CD8-positive, alpha-beta memory T cell (primary cell): Measurements from ENCODE around the gene CABP4. TPM values are rescaled to one million over a fixed set of nuclear protein-coding genes. Genes with fewer than 3 reads are reported as not detected.

Experiments used
- CTCF ChIA-PET: fragments of 350-600 bp; sonication (Branson Sonifier 250); formaldehyde crosslinking; loops from one replicate; lab custom pipeline; 2021; ENCODE audit warnings: antibody characterized with exemption; lab: Charles Lee
- POLR2A ChIA-PET: fragments of 350-600 bp; sonication (Branson Sonifier 250); formaldehyde crosslinking; loops from one replicate; lab custom pipeline; 2021; ENCODE audit warnings: antibody characterized with exemption; lab: Charles Lee
- DNase-seq, 5 donors: peaks; one replicate each; pipeline versions ENCODE4 v3.0.0 to v3.0.0-alpha.2; 2020 to 2022; ENCODE audit warnings: mixed read lengths in 1 of 5
- H3K27ac ChIP-seq: one replicate; pipeline ENCODE4 v1.7.0; 2013; ENCODE audit warnings: low read depth, mild to moderate bottlenecking, low read length, moderate library complexity
- H3K27me3 ChIP-seq: 2 replicates; pipeline ENCODE4 v1.7.0; 2013; ENCODE audit warnings: low read length, mild to moderate bottlenecking; ENCODE audit not compliant: insufficient read depth, poor library complexity, severe bottlenecking
- H3K36me3 ChIP-seq: 2 replicates; pipeline ENCODE4 v1.7.0; 2013; ENCODE audit warnings: mild to moderate bottlenecking, low read length, moderate library complexity; ENCODE audit not compliant: insufficient read depth
- H3K4me1 ChIP-seq: 2 replicates; pipeline ENCODE4 v1.7.0; 2013; ENCODE audit warnings: mild to moderate bottlenecking, low read length, moderate library complexity; ENCODE audit not compliant: insufficient read depth
- H3K4me3 ChIP-seq: 2 replicates; pipeline ENCODE4 v1.7.0; 2013; ENCODE audit warnings: mild to moderate bottlenecking, low read length
- H3K9me3 ChIP-seq: 2 replicates; pipeline ENCODE4 v1.7.0; 2013; ENCODE audit warnings: mild to moderate bottlenecking, low read length
- H3K27ac Mint-ChIP-seq, 8 donors: one replicate each; pipeline ENCODE4 v1.8.0; 2020 to 2021; ENCODE audit warnings: mixed read lengths in 8 of 8, mild to moderate bottlenecking in 6 of 8, inconsistent platforms in 3 of 8, moderate library complexity in 3 of 8
- H3K27me3 Mint-ChIP-seq, 2 donors: one replicate each; pipeline ENCODE4 v1.8.0; 2020 to 2021; ENCODE audit warnings: mixed read lengths in 2 of 2, mild to moderate bottlenecking in 1 of 2, moderate library complexity in 1 of 2
- H3K36me3 Mint-ChIP-seq, 3 donors: one replicate each; pipeline ENCODE4 v1.8.0; 2020 to 2021; ENCODE audit warnings: mixed read lengths in 3 of 3, inconsistent platforms in 1 of 3, mild to moderate bottlenecking in 1 of 3
- H3K4me1 Mint-ChIP-seq, 3 donors: one replicate each; pipeline ENCODE4 v1.8.0; 2020 to 2021; ENCODE audit warnings: mixed read lengths in 3 of 3, inconsistent platforms in 1 of 3, mild to moderate bottlenecking in 1 of 3
- H3K4me3 Mint-ChIP-seq, 7 donors: one replicate each; pipeline ENCODE4 v1.8.0; 2020 to 2021; ENCODE audit warnings: mixed read lengths in 7 of 7, mild to moderate bottlenecking in 6 of 7, moderate library complexity in 4 of 7, inconsistent platforms in 2 of 7
- H3K9me3 Mint-ChIP-seq, 5 donors: one replicate each; pipeline ENCODE4 v1.8.0; 2020 to 2022; ENCODE audit warnings: mixed read lengths in 5 of 5, mild to moderate bottlenecking in 3 of 5, moderate library complexity in 2 of 5, inconsistent platforms in 1 of 5
- polyA plus RNA-seq: library from polyadenylated mRNA; unstranded; fragments of 300-500 nt; fragmentation: Illumina TruSeq; gene quantifications from one replicate; pipeline ENCODE4 v1.2.3, GENCODE V29; 2021
- total RNA-seq, 2 experiments: library from RNA; stranded (reverse); gene quantifications; one replicate each; pipeline ENCODE4 v1.2.3, GENCODE V29; 2021

Gene CABP4
- total and polyA plus RNA-seq, 3 experiments from 2014 or later, result 0.28 to 0.36 (median 0.33) TPM

DNA sequence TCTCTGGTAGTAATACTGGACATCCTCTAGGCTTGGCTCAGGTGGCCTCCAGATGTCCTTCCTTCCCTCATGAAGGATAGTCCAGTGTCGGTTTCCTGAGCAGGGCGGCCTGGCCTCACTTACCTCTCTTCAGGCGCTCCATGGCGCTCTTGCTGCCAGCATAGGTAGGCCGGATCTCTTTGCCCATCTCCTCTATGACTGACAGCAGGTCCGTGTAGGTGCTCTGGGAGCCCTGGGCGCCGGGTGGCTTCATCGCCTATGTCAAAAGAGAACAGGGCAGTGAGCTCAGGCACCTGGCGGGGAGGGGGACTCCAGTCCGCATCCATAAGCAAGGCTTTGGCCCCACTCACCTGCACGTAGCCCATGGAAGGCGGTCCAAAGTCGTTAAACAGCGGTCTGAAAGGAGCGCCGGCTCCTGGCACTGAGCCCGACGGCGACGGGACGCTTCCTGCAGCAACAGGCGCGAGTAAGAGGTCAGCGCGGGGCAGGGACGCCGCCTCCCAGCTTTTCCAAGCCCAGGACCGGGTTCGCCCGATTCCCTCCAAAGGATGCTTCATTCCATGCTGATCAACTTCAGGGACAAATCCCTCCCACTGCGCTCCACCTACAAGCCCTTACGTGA is 52.2 kb downstream of the CABP4 start:
- peak overlapping the region; percentile 83 to 96 (median 91) for H3K4me3 Mint-ChIP-seq
- Histone ChIP-seq H3K4me1 (peaks cover 42% of the 10 kb centered on the region), H3K4me3 (peak overlapping the region; percentile 92), H3K9me3 (no peaks in the 10 kb centered on the region), H3K36me3 (no peaks in the 10 kb centered on the region), H3K27ac (peak overlapping the region; percentile 98), H3K27me3 (no peaks in the 10 kb centered on the region)
- H3K4me1 Mint-ChIP-seq, result peaks cover 37 to 57% (median 39%) of the 10 kb centered on the region in 3 donors
- ChIA-PET POLR2A (interaction anchor here (1.0 to 1.6 kb wide), 3 partner anchors 23 to 90 kb away, joined by 4 to 8 read pairs (median 5); partner anchors contain the start of gene PTPRCAP), CTCF (interaction anchor here (1.1 to 1.4 kb wide), 4 partner anchors 24 to 156 kb away, joined by 3 to 5 read pairs (median 4); partner anchors contain the start of gene AIP)
- H3K27ac Mint-ChIP-seq, result peak overlapping the region; percentile 88 to 99 (median 98)
- no peak for DNase-seq
- H3K9me3 Mint-ChIP-seq, result no peaks in the 10 kb centered on the region
- H3K36me3 Mint-ChIP-seq, result peaks cover 0 to 28% (median 3%) of the 10 kb centered on the region in 3 donors
- peaks cover 3 to 8% of the 10 kb centered on the region in 2 donors for H3K27me3 Mint-ChIP-seq

DNA sequence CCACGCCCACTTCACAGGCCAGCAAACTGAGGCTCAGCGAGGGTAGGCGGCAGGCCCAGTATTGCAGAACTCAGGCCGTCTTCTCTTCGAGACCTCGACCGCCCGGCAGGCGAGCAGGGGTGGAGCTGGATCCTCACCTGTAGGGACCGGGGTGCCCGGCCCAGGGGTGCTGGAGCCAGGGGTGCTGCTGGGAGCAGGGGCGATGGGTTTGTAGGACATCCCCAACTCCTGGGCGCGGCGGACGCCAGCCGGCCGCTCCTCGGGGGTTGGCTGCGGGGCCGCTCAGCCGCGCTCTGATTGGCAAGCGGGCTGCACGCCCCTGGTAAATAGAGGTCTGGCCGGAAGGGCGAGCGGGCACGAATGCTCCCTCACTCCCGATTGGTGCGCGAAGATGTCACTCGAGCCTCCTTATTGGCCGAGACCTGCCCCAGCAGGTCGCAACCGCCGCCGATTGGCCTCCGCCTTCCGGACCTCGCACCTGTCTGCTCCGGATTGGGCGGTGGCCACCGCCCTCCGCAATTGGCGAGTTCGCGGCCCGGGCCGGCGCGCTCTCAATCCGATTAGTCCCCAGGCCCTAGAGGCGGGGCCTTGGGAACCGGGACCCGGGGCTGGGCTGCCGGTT is 52.8 kb downstream of the CABP4 start, which contains the start of gene CDK2AP2:
Gene CDK2AP2, minus strand, starts transcription at position 299 of the 622 bp plus-strand sequence. Its CDS starts 80 bp downstream, at position 219.
- no peaks in the 10 kb centered on the region for H3K9me3 ChIP-seq
- peak; percentile 96 to 99 (median 96) for DNase-seq
- H3K36me3 Mint-ChIP-seq, result peaks cover 0 to 22% (median under 1%) of the 10 kb centered on the region in 3 donors
- peaks cover 41% of the 10 kb centered on the region for H3K4me1 ChIP-seq
- no peaks in the 10 kb centered on the region for H3K9me3 Mint-ChIP-seq
- ChIA-PET CTCF (interaction anchor here (1.1 to 1.4 kb wide), 4 partner anchors 25 to 157 kb away, joined by 3 to 5 read pairs (median 4); partner anchors contain the start of gene AIP), POLR2A (interaction anchor here (1.0 to 1.6 kb wide), 3 partner anchors 24 to 91 kb away, joined by 4 to 8 read pairs (median 5); partner anchors contain the start of gene PTPRCAP)
- H3K27me3 Mint-ChIP-seq, result peaks cover 6 to 8% of the 10 kb centered on the region in 2 donors
- H3K4me3 ChIP-seq, result peak within 1 kb of the TSS; percentile 92
- no peaks in the 10 kb centered on the region for H3K27me3 ChIP-seq
- no peaks in the 10 kb centered on the region for H3K36me3 ChIP-seq
- H3K4me1 Mint-ChIP-seq, result peaks cover 32 to 52% (median 37%) of the 10 kb centered on the region in 3 donors
- H3K27ac ChIP-seq, result peak within 1 kb of the TSS; percentile 98
- peak within 1 kb of the TSS; percentile 95 to 99 (median 98) for H3K27ac Mint-ChIP-seq
- H3K4me3 Mint-ChIP-seq, result peak within 1 kb of the TSS; percentile 83 to 96 (median 91)

DNA sequence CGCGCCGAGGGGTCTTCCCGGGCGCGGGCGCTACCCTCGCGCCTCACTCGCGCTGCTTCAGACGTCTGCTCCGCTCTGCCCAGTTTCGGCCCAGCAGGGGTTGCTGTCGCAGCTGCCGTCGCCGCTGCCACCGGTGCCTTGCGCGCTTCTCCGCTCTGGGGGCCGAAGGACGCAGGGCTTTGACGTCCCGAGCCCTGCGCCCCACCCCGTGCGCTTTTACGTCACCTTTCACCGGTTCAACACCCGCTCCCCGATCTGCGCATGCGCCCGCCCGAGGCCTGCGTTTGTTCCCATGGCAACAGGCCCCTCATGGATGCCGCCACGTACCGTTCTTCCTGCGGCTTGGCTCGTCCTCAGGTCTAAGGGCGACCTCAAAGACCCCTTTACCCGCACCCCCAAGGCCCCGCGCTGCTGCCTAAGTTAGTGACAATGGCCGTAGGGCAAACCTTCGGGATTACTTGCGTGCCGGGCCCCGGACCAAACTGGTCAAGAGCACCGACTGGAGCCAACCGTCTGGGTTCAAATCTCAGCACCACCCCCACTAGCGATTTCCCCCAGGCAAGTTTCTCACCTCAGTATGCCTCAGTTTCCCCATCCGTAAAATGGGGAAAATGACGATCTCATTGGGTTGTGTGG is 53.5 kb downstream of the CABP4 start:
- peaks cover 29 to 45% (median 32%) of the 10 kb centered on the region in 3 donors for H3K4me1 Mint-ChIP-seq
- Histone ChIP-seq H3K9me3 (no peaks in the 10 kb centered on the region), H3K4me3 (peak overlapping the region; percentile 92), H3K27ac (peak overlapping the region; percentile 98), H3K36me3 (no peaks in the 10 kb centered on the region), H3K4me1 (peaks cover 35% of the 10 kb centered on the region), H3K27me3 (no peaks in the 10 kb centered on the region)
- peak overlapping the region; percentile 83 to 96 (median 91) for H3K4me3 Mint-ChIP-seq
- ChIA-PET POLR2A (interaction anchor here (0.7 to 1.6 kb wide), 3 partner anchors 72 to 117 kb away, joined by 5 to 8 read pairs (median 7); partner anchors contain the start of genes PTPRCAP and RAD9A), CTCF (interaction anchor here (1.2 to 1.4 kb wide), 2 partner anchors 26 to 104 kb away, joined by 3 read pairs; partner anchors contain the start of gene AIP)
- peak overlapping the region; percentile 95 to 98 (median 97) for H3K27ac Mint-ChIP-seq
- no peaks in the 10 kb centered on the region for H3K9me3 Mint-ChIP-seq
- peaks cover 8 to 10% of the 10 kb centered on the region in 2 donors for H3K27me3 Mint-ChIP-seq
- DNase-seq, result peak; percentile 99 to 100 (median 99)
- H3K36me3 Mint-ChIP-seq, result peaks cover 0 to 21% (median 0%) of the 10 kb centered on the region in 3 donors

DNA sequence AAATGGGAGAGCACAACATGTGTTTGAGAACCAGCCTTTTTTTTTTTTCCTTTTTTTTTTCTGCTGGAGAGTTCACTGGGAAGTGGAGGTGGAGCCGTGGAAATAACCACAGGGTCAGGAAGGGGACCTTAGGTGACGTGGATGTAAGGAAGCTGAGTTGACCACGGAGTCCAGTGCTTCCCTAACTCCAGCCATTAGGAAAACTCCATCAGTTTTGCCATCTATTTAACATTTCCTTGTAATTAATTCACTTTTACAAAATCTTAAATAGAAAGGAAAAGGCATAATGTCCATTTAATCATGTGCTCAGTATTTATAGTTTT is 54.8 kb downstream of the CABP4 start:
- POLR2A ChIA-PET, result no interaction called here
- no peaks in the 10 kb centered on the region for H3K36me3 ChIP-seq
- H3K27me3 ChIP-seq, result no peaks in the 10 kb centered on the region
- CTCF ChIA-PET, result no interaction called here
- H3K27ac ChIP-seq, result no peak overlapping the region
- DNase-seq, result no peak
- Mint-ChIP-seq H3K4me1 (peaks cover 29 to 36% (median 29%) of the 10 kb centered on the region in 3 donors), H3K27ac (peak overlapping the region in 6 of 8 donors; percentile 54 to 98 (median 83)), H3K27me3 (peaks cover 8 to 19% of the 10 kb centered on the region in 2 donors), H3K9me3 (no peaks in the 10 kb centered on the region), H3K36me3 (peaks cover 0 to 16% (median 0%) of the 10 kb centered on the region in 3 donors), H3K4me3 (peak overlapping the region in 5 of 7 donors; percentile 51 to 91 (median 66))
- no peak overlapping the region for H3K4me3 ChIP-seq
- H3K4me1 ChIP-seq, result peaks cover 31% of the 10 kb centered on the region
- no peaks in the 10 kb centered on the region for H3K9me3 ChIP-seq

Other genes starting within 250 kb of the CABP4 start
- 100 to 1,000 TPM; 237 to 246 TPM for gene GRK2, start 188.9 kb upstream of the CABP4 start, total RNA-seq
- 69.9 TPM for gene GRK2, start 188.9 kb upstream of the CABP4 start, polyA plus RNA-seq
- 10 to 100 TPM; 84.9 to 90.1 TPM for gene ANKRD13D, start 166.1 kb upstream of the CABP4 start, total RNA-seq
- gene ANKRD13D, start 166.1 kb upstream of the CABP4 start, polyA plus RNA-seq, result 23.9 TPM
- gene SSH3, start 151.8 kb upstream of the CABP4 start, total RNA-seq, result 10 to 100 TPM in 1 of 2 experiments, 1 to 10 TPM in 1; 8.4 to 10.6 TPM
- 3.5 TPM for gene SSH3, start 151.8 kb upstream of the CABP4 start, polyA plus RNA-seq
- 10 to 100 TPM; 32.3 to 37.8 TPM for gene POLD4, start 101.8 kb upstream of the CABP4 start, total RNA-seq
- gene POLD4, start 101.8 kb upstream of the CABP4 start, polyA plus RNA-seq, result 91.2 TPM
- gene CLCF1, start 81.8 kb upstream of the CABP4 start, total RNA-seq, result 1 to 10 TPM; 3.5 to 4.2 TPM
- gene CLCF1, start 81.8 kb upstream of the CABP4 start, polyA plus RNA-seq, result 4.6 TPM
- gene RAD9A, start 63.4 kb upstream of the CABP4 start, total RNA-seq, result 10 to 100 TPM; 36.8 to 38.8 TPM
- gene RAD9A, start 63.4 kb upstream of the CABP4 start, polyA plus RNA-seq, result 9.4 TPM
- 100 to 1,000 TPM; 338 to 357 TPM for gene PPP1CA, start 53.5 kb upstream of the CABP4 start, total RNA-seq
- gene PPP1CA, start 53.5 kb upstream of the CABP4 start, polyA plus RNA-seq, result 564 TPM
- 100 to 1,000 TPM; 102 to 105 TPM for gene TBC1D10C, start 51.3 kb upstream of the CABP4 start, total RNA-seq
- 331 TPM for gene TBC1D10C, start 51.3 kb upstream of the CABP4 start, polyA plus RNA-seq
- 1 to 10 TPM; 2.0 to 2.7 TPM for gene CARNS1, start 39.7 kb upstream of the CABP4 start, total RNA-seq
- 1.8 TPM for gene CARNS1, start 39.7 kb upstream of the CABP4 start, polyA plus RNA-seq
- gene RPS6KB2, start 26.9 kb upstream of the CABP4 start, total RNA-seq, result 10 to 100 TPM; 86.0 to 88.4 TPM
- gene RPS6KB2, start 26.9 kb upstream of the CABP4 start, polyA plus RNA-seq, result 54.0 TPM
- 100 to 1,000 TPM; 145 to 163 TPM for gene PTPRCAP, start 17.7 kb upstream of the CABP4 start, total RNA-seq
- gene PTPRCAP, start 17.7 kb upstream of the CABP4 start, polyA plus RNA-seq, result 1,075 TPM
- gene CORO1B, start 11.9 kb upstream of the CABP4 start, total RNA-seq, result 10 to 100 TPM; 90.3 to 92.8 TPM
- 12.2 TPM for gene CORO1B, start 11.9 kb upstream of the CABP4 start, polyA plus RNA-seq
- not detected for gene GPR152, start 2.6 kb upstream of the CABP4 start, total RNA-seq
- gene GPR152, start 2.6 kb upstream of the CABP4 start, polyA plus RNA-seq, result 0.87 TPM
- gene TMEM134, start 13.9 kb downstream of the CABP4 start, total RNA-seq, result 10 to 100 TPM; 49.6 to 57.9 TPM
- 152 TPM for gene TMEM134, start 13.9 kb downstream of the CABP4 start, polyA plus RNA-seq
- 100 to 1,000 TPM; 160 to 171 TPM for gene AIP, start 27.7 kb downstream of the CABP4 start, total RNA-seq
- 210 TPM for gene AIP, start 27.7 kb downstream of the CABP4 start, polyA plus RNA-seq
- 100 to 1,000 TPM in 1 of 2 experiments, 10 to 100 TPM in 1; 94.0 to 109 TPM for gene PITPNM1, start 50.0 kb downstream of the CABP4 start, total RNA-seq
- 49.6 TPM for gene PITPNM1, start 50.0 kb downstream of the CABP4 start, polyA plus RNA-seq
- 10 to 100 TPM; 60.7 to 68.9 TPM for gene CDK2AP2, start 52.8 kb downstream of the CABP4 start, total RNA-seq
- gene CDK2AP2, start 52.8 kb downstream of the CABP4 start, polyA plus RNA-seq, result 173 TPM
- not detected for gene CABP2, start 68.1 kb downstream of the CABP4 start, total RNA-seq
- gene CABP2, start 68.1 kb downstream of the CABP4 start, polyA plus RNA-seq, result not detected
- 100 to 1,000 TPM; 462 to 474 TPM for gene GSTP1, start 128.5 kb downstream of the CABP4 start, total RNA-seq
- gene GSTP1, start 128.5 kb downstream of the CABP4 start, polyA plus RNA-seq, result 333 TPM
- gene NDUFV1, start 151.6 kb downstream of the CABP4 start, total RNA-seq, result 100 to 1,000 TPM; 321 to 326 TPM
- 140 TPM for gene NDUFV1, start 151.6 kb downstream of the CABP4 start, polyA plus RNA-seq
- 10 to 100 TPM; 26.2 to 27.9 TPM for gene NUDT8, start 174.6 kb downstream of the CABP4 start, total RNA-seq
- 3.5 TPM for gene NUDT8, start 174.6 kb downstream of the CABP4 start, polyA plus RNA-seq
- not detected for gene TBX10, start 184.4 kb downstream of the CABP4 start, total RNA-seq
- gene TBX10, start 184.4 kb downstream of the CABP4 start, polyA plus RNA-seq, result not detected
- under 1 TPM; 0.49 to 0.55 TPM for gene ACY3, start 195.4 kb downstream of the CABP4 start, total RNA-seq
- gene ACY3, start 195.4 kb downstream of the CABP4 start, polyA plus RNA-seq, result 0.38 TPM
- not detected for gene ALDH3B2, start 219.3 kb downstream of the CABP4 start, total RNA-seq
- not detected for gene ALDH3B2, start 219.3 kb downstream of the CABP4 start, polyA plus RNA-seq